Esophagus (tissue), 2 donors: ENCODE data around the gene CFTR. TPM values are rescaled to one million over a fixed set of nuclear protein-coding genes. Genes with fewer than 3 reads are reported as not detected.
"Not testable (repeated sequence)": the region's sequence is repeated elsewhere in the genome, so short reads cannot be mapped to it uniquely, and the experiment has no call there.

Experiments
- H3K27ac ChIP-seq, 2 donors: one replicate each; pipeline ENCODE4 v1.5.1; 2013; ENCODE audit warnings: low read depth in 2 of 2, mild to moderate bottlenecking in 2 of 2, inconsistent platforms in 1 of 2, low read length in 1 of 2, moderate library complexity in 1 of 2
- H3K27me3 ChIP-seq, 2 donors: one replicate each; pipeline ENCODE4 v1.6.1; 2013; ENCODE audit warnings: low read length in 2 of 2, control low read depth in 1 of 2, mild to moderate bottlenecking in 1 of 2; ENCODE audit not compliant: insufficient read depth in 2 of 2, control insufficient read depth in 1 of 2
- H3K36me3 ChIP-seq, 2 donors: one replicate each; pipeline ENCODE4 v1.6.1; 2013; ENCODE audit warnings: low read length in 1 of 2; ENCODE audit not compliant: control insufficient read depth in 2 of 2, insufficient read depth in 2 of 2
- H3K4me1 ChIP-seq, 2 donors: one replicate each; pipeline ENCODE4 v1.6.1; 2013; ENCODE audit warnings: low read length in 1 of 2; ENCODE audit not compliant: control insufficient read depth in 2 of 2, insufficient read depth in 2 of 2
- H3K4me3 ChIP-seq, 2 donors: one replicate each; pipeline ENCODE4 v1.5.1; 2013; ENCODE audit warnings: low read length in 2 of 2, mild to moderate bottlenecking in 2 of 2, low read depth in 1 of 2, moderate library complexity in 1 of 2
- H3K9me3 ChIP-seq, 2 donors: one replicate each; pipeline ENCODE4 v1.6.1; 2013; ENCODE audit warnings: mild to moderate bottlenecking in 2 of 2, low read depth in 1 of 2, low read length in 1 of 2, moderate library complexity in 1 of 2; ENCODE audit not compliant: control insufficient read depth in 2 of 2, insufficient read depth in 1 of 2
- WGBS, 2 donors: extraction: QIAGEN DNeasy Blood & Tissue Kit; methylation state at CpG; one replicate each; pipeline ENCODE4 v1.1.7; 2013; 5-methylcytosine and 5-hydroxymethylcytosine counted together
- polyA plus RNA-seq, 2 donors: library from polyadenylated mRNA; stranded (reverse); fragments of 200-250 nt; gene quantifications; one replicate each; pipeline ENCODE4 v1.2.3, GENCODE V29; 2013
- donor health status: healthy with polysubstance abuse.
- donor health status: Bipolar disorder and iron deficiency.

CFTR gene
- polyA plus RNA-seq, 2 donors: 0.29 to 1.2 TPM

DNA sequence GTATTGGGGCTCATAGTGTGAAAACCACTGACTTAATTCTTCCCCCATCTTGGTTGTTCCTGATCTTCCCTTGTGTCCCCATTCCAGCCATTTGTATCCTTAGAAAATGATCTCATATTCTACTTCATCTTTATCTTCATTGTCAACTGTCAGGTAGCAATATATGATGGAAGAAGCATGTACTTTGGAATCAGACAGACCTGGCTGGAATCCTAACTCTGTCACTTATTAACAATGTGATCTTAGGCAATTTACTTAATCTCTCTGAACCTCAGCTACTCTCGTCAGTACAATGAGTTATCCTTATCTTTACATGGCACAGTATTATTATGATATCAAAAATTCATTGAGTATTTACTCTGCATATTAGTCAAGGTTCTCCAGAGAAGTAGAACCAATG, 10.1 kb downstream of the CFTR start:
- no peak overlapping the region for H3K27ac ChIP-seq
- no peaks in the 10 kb centered on the region for H3K36me3 ChIP-seq
- H3K27me3 ChIP-seq: no peaks in the 10 kb centered on the region
- H3K4me1 ChIP-seq: no peaks in the 10 kb centered on the region
- H3K9me3 ChIP-seq: no peaks in the 10 kb centered on the region
- no peak overlapping the region for H3K4me3 ChIP-seq
- 65 to 67% methylated on average over 1 of the region's 1 CpG for WGBS, 2 donors

DNA sequence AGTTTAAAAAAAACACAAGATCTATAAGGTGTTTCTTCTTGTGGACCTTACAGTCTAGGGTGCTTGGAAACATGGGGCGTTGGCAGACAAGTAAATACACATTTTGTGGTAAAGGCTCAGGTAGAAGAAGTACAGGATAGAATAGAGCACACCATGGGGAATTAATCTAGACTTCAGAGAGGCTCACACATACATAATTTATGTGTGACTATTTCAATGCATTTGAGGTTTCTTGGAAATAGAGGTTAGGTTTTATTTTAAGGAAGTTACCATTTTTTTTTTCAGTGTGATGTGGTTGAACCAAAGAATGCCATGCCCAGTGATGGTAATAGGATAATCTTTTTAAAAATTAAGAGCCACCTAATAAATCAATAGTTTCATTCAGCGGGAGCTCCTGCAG, 12.8 kb downstream of the CFTR start:
- Histone ChIP-seq H3K4me3 (no peak overlapping the region), H3K9me3 (no peaks in the 10 kb centered on the region), H3K36me3 (no peaks in the 10 kb centered on the region), H3K27ac (no peak overlapping the region), H3K27me3 (no peaks in the 10 kb centered on the region), H3K4me1 (no peaks in the 10 kb centered on the region)
- 67 to 78% methylated on average over 2 of the region's 2 CpGs for WGBS, 2 donors

DNA sequence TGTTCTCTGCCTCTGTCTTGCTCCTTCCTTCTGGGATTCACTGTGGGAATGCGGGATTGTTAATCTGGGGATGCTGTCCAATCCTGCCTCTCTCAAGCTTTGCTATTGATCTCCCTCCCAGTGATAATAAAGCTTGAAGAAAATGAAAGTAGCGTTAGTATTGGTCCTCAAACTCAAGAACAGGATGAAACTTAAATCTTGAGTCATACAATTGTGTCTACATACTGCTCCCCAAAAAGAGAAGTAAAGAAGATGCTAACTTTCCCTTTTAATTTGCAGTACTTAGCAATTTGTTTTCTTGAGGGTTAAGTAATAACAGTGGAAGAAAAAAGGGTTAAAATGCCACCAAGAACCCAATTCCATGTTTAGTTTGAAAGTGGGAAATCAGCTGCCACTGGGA, 13.6 kb downstream of the CFTR start:
- H3K4me1 ChIP-seq: no peaks in the 10 kb centered on the region
- no peaks in the 10 kb centered on the region for H3K27me3 ChIP-seq
- H3K27ac ChIP-seq: no peak overlapping the region
- no peaks in the 10 kb centered on the region for H3K36me3 ChIP-seq
- H3K9me3 ChIP-seq: no peaks in the 10 kb centered on the region
- no peak overlapping the region for H3K4me3 ChIP-seq
- WGBS, 2 donors: 83 to 85% methylated on average over 2 of the region's 2 CpGs

DNA sequence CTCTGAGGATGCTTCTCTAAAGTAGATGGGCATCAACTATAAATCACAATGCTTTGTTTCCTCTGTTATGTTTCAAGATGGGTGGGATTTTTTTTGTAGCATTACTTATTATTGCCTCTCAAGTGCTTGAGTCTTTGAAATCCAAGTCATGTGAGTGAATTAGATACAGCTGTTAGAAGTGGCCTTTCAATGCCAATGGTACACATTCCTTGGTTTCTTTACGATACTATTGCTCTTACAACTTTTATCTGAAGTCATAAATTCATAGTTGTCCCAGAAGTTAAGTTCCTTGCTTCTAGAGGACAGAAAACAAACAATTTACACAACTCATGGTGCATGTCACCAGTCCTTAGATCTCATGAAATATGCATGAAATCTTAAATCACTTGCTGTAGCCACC, 15.5 kb downstream of the CFTR start:
- no peak overlapping the region for H3K4me3 ChIP-seq
- H3K27ac ChIP-seq: no peak overlapping the region
- H3K4me1 ChIP-seq: no peaks in the 10 kb centered on the region
- no peaks in the 10 kb centered on the region for H3K36me3 ChIP-seq
- no peaks in the 10 kb centered on the region for H3K27me3 ChIP-seq
- WGBS, 2 donors: 63 to 80% methylated on average over 1 of the region's 1 CpG
- no peaks in the 10 kb centered on the region for H3K9me3 ChIP-seq

DNA sequence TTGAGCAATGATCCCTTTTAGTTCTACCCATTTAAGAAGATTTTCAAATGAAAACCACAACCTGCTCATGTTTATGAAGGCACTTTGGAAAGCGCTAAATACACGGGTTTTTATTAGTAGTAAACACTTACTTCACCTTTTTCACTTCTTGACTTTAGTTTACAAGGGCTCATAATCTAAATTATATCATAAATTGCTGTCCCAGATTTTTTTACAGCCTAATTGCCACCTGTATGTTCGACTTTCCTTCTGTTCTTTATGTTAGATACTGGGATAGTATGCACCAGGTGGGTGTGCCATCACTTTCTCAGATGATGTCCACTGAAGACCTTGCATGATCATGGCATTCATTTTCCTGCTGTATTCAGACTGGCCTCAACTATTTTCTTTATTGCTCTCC, 22.5 kb downstream of the CFTR start:
- H3K4me3 ChIP-seq: no peak overlapping the region
- H3K9me3 ChIP-seq: no peaks in the 10 kb centered on the region
- WGBS, 2 donors: 64 to 84% methylated on average over 3 of the region's 3 CpGs
- no peaks in the 10 kb centered on the region for H3K36me3 ChIP-seq
- H3K4me1 ChIP-seq: no peaks in the 10 kb centered on the region
- H3K27me3 ChIP-seq: no peaks in the 10 kb centered on the region
- no peak overlapping the region for H3K27ac ChIP-seq

DNA sequence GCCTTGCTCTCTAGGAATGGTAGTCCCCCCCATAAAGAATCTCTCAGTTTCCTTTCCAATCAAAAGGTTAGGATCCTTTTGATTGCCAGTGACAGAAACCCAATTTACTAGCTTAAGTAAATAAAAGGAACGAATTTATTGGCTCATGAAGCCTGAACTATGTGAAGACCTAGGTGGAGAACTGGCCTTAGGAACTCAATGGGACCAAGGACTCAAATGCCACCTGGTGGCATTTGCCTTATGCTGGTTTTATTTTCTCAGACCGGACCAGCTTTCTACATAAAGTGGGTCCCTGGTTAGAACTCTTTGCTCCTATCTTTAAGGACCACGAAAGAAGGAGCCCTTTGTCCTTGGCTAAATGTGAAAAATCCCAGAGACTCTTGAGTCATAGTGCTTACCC, 25.4 kb downstream of the CFTR start:
- Histone ChIP-seq H3K9me3 (no peaks in the 10 kb centered on the region), H3K27ac (no peak overlapping the region), H3K4me1 (no peaks in the 10 kb centered on the region), H3K36me3 (no peaks in the 10 kb centered on the region), H3K4me3 (no peak overlapping the region), H3K27me3 (no peaks in the 10 kb centered on the region)
- 65 to 68% methylated on average over 3 of the region's 3 CpGs for WGBS, 2 donors

DNA sequence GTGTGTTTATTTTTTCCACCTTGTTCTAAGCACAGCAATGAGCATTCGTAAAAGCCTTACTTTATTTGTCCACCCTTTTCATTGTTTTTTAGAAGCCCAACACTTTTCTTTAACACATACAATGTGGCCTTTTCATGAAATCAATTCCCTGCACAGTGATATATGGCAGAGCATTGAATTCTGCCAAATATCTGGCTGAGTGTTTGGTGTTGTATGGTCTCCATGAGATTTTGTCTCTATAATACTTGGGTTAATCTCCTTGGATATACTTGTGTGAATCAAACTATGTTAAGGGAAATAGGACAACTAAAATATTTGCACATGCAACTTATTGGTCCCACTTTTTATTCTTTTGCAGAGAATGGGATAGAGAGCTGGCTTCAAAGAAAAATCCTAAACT, 28.9 kb downstream of the CFTR start:
- Histone ChIP-seq H3K27me3 (no peaks in the 10 kb centered on the region), H3K4me1 (no peaks in the 10 kb centered on the region), H3K36me3 (no peaks in the 10 kb centered on the region), H3K27ac (no peak overlapping the region), H3K4me3 (no peak overlapping the region), H3K9me3 (no peaks in the 10 kb centered on the region)
- WGBS, 2 donors: 86 to 95% methylated on average over 1 of the region's 1 CpG

DNA sequence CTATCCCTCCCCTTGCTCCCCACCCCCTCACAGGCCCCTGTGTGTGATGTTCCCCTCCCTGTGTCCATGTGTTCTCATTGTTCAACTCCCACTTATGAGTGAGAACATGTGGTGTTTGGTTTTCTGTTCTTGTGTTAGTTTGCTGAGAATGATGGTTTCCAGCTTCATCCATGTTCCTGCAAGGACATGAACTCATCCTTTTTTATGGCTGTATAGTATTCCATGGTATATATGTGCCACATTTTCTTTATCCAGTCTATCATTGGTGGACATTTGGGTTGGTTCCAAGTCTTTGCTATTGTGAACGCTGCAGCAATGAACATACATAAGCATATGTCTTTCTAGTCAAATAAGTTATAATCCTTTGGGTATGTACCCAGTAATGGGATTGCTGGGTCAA, 37.4 kb downstream of the CFTR start:
- not testable (repeated sequence) for H3K4me3 ChIP-seq, H3K4me1 ChIP-seq, H3K9me3 ChIP-seq, H3K27me3 ChIP-seq, H3K36me3 ChIP-seq, H3K27ac ChIP-seq
- WGBS, 2 donors: 93 to 97% methylated on average over 1 of the region's 1 CpG

DNA sequence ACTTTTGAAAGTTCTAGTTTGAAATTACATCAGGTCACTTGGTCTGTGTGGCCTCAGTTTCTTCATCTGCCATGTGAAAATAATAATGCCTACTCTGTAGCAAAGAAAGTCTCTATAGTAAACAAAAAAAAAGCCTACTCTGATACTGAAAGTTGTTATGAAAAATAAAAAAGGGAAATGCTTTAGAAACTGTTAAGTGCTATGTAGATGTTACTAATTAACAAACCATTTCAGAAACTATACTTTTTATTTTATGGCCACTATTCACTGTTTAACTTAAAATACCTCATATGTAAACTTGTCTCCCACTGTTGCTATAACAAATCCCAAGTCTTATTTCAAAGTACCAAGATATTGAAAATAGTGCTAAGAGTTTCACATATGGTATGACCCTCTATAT, 50.6 kb downstream of the CFTR start:
- no peaks in the 10 kb centered on the region for H3K4me1 ChIP-seq
- H3K9me3 ChIP-seq: no peaks in the 10 kb centered on the region
- no peaks in the 10 kb centered on the region for H3K36me3 ChIP-seq
- H3K4me3 ChIP-seq: no peak overlapping the region
- no peaks in the 10 kb centered on the region for H3K27me3 ChIP-seq
- no peak overlapping the region for H3K27ac ChIP-seq

DNA sequence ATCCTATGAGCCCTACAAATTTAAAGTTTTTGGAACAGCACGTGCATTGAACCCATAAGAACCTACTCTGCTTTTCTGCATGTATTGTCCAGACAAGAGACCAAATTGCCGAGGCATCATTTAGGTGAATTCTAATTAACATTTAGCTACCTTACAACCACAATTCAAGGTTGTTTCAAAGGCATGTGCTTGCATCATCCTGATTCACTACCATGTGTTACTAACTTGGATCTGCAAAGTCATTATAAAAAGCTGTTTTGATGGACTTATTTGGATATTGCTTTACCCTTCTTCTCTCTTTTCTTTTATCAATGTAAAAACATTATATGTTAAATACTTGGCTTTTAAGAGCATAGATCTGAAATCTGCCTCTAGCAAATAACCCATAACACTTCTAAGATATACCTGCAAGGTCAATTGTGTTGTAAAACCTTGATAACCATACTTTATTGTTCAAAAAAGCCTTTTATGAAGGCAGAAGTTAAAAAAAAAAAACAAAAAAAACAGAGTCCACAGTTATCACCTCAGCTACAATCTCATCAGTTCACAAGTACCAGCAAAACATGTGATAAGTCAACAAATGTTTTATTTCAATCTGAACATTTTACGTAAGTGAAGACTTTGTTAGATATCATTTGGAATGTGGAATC, 51.9 kb downstream of the CFTR start:
- H3K36me3 ChIP-seq: no peaks in the 10 kb centered on the region

More for the DNA sequence above, 51.9 kb downstream of the CFTR start:
- no peak overlapping the region for H3K4me3 ChIP-seq
- H3K4me1 ChIP-seq: no peaks in the 10 kb centered on the region
- no peak overlapping the region for H3K27ac ChIP-seq
- H3K9me3 ChIP-seq: no peaks in the 10 kb centered on the region
- WGBS, 2 donors: 76 to 92% methylated on average over 3 of the region's 3 CpGs
- H3K27me3 ChIP-seq: no peaks in the 10 kb centered on the region
